Measurements from ENCODE around the gene TMEM19.

The TMEM19 gene

DNA sequence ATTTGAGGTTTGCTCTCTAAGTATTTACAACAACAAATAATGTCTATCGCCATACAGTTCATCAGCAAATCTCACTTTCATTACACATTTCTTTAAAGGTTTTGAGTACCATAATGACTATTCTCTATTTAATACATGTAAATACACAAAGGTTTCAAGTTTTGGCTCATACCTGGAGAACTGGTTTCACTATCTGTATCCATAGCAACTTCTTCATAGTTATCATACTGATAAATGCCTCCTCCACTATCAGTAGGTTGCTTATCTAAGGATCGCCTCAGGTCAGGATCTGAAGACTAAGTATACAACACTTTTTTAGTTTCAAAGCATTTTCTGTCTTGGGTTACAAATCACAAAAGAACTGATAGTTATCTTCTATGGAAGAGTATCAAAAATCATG is 43.6 kb upstream of the TMEM19 start:
- H3K27ac ChIP-seq = no peak overlapping the region
- DNase-seq (ENCODE audit: low spot score) = no peak
- ChIA-PET POLR2A (ENCODE audit: low non-redundant PET) (no interaction called here), CTCF (no interaction called here)
- TF ChIP-seq, protein P1, sequence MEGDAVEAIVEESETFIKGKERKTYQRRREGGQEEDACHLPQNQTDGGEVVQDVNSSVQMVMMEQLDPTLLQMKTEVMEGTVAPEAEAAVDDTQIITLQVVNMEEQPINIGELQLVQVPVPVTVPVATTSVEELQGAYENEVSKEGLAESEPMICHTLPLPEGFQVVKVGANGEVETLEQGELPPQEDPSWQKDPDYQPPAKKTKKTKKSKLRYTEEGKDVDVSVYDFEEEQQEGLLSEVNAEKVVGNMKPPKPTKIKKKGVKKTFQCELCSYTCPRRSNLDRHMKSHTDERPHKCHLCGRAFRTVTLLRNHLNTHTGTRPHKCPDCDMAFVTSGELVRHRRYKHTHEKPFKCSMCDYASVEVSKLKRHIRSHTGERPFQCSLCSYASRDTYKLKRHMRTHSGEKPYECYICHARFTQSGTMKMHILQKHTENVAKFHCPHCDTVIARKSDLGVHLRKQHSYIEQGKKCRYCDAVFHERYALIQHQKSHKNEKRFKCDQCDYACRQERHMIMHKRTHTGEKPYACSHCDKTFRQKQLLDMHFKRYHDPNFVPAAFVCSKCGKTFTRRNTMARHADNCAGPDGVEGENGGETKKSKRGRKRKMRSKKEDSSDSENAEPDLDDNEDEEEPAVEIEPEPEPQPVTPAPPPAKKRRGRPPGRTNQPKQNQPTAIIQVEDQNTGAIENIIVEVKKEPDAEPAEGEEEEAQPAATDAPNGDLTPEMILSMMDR (conservative IDR thresholded peaks at IDR 0.05; ENCODE audit: low read depth) = no peak

DNA sequence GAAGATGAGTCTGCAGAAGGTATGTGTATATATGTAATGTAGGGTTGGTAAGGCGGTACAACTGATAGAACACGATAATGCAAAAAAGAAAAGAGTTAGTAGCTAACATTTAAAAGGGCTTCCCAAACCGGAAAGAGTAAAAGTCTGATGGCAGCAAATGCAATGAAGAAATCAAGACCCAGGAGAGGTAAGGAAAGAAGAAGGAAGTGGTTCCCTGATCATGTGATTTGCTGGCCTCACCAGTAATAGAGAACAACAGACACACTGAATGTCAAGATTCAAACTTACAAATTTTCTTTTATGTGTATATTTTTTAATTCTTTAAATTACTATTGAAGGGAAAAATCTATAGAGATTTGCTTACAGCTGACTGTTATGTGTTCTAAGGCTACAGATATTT is 40.6 kb upstream of the TMEM19 start:
- H3K27ac ChIP-seq = no peak overlapping the region
- no peak for DNase-seq (ENCODE audit: low spot score)
- ChIA-PET POLR2A (ENCODE audit: low non-redundant PET) (no interaction called here), CTCF (interaction anchor here (0.7 to 1.3 kb wide), 2 partner anchors 8 to 40 kb away, joined by 3 to 6 read pairs; no protein-coding TSS in a partner anchor)
- TF ChIP-seq, protein P1 (conservative IDR thresholded peaks at IDR 0.05; ENCODE audit: low read depth) = no peak

DNA sequence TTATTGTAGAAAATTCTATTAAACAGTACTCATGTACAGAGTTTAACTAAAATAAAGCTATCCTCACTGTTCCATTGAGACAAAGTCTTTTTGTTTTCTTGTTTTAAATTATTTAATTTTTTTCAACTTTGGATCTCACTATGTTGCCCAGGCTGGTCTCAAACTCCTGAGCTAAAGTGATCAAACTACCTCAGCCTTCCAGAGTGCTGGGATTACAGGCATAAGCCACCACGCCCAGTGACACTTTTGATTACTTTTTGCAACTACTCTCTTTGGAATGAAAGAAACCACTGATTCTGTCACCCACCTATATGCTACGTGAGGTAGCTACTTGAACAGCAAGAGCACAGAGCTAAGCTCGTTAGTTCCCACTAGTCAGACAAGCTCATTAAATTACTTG is 39.4 kb upstream of the TMEM19 start:
- H3K27ac ChIP-seq = no peak overlapping the region
- TF ChIP-seq, protein P1 (conservative IDR thresholded peaks at IDR 0.05; ENCODE audit: low read depth) = no peak
- DNase-seq (ENCODE audit: low spot score) = no peak
- ChIA-PET POLR2A (ENCODE audit: low non-redundant PET) (interaction anchor here (0.5 kb wide), 1 partner anchor 18 kb away, joined by 3 read pairs; no protein-coding TSS in a partner anchor), CTCF (interaction anchor here (1.3 kb wide), 1 partner anchor 10 kb away, joined by 6 read pairs; no protein-coding TSS in a partner anchor)

DNA sequence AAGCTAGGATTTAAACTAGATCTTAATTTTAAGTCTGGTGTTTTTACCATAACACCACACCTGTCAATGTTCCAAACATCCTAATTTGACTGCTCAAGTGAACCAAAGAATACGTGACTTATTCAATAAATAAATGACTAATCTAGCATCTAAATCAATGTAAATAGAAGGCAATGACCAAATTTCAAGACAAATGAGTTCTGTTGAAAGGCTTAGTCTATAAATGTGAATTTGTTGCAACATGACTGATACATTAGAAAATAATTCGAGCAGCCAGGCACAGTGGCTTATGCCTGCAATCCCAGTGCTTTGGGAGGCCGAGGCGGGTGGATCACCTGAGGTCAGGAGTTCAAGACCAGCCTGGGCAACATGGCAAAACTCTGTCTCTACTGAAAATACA is 37.3 kb upstream of the TMEM19 start:
- CTCF ChIA-PET = interaction anchor here (0.6 kb wide), 2 partner anchors 130 to 230 kb away, joined by 3 to 4 read pairs; no protein-coding TSS in a partner anchor
- DNase-seq (ENCODE audit: low spot score) = no peak
- TF ChIP-seq, protein P1 (conservative IDR thresholded peaks at IDR 0.05; ENCODE audit: low read depth) = no peak
- POLR2A ChIA-PET (ENCODE audit: low non-redundant PET) = no interaction called here
- H3K27ac ChIP-seq = no peak overlapping the region

DNA sequence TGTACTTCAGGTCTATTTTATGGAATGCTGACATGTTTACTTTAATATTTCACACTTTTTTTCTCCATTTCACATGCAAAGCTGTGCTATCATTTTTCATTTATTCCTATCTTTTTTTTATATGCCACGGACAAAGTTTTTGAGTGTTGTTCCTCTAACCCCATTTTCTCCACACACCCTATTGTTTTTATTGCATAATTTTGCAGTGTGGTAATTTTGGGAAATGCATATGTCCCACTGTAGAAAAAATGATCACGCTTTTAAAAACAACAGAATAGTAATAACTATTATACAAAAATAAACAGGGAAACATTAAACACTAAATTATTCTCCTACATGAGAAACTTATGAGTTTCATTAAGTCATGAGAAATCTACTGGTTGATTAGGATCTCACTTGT is 36.5 kb upstream of the TMEM19 start:
- CTCF ChIA-PET = no interaction called here
- POLR2A ChIA-PET (ENCODE audit: low non-redundant PET) = no interaction called here
- no peak overlapping the region for H3K27ac ChIP-seq
- no peak for DNase-seq (ENCODE audit: low spot score)
- TF ChIP-seq, protein P1 (conservative IDR thresholded peaks at IDR 0.05; ENCODE audit: low read depth) = no peak

DNA sequence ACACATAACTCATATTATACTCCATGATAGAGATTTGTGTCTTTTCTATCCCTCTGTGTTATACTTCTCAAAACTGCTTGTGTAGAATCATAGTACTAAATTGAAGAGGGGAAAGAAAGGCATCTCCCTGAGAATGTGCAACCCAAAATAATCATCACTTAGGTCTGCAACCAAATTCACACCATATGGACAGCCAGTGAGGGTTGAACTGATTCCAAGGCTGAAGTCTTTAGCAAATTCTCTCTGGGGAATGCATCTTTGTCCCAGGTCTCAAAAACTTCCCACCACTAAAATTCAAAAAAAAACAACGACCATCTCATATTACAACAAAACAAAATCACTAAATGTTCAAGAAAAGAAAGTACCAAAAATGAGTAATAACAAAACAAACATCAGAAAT is 33.2 kb upstream of the TMEM19 start:
- CTCF ChIA-PET = interaction anchor here (0.6 to 0.7 kb wide), 2 partner anchors 26 to 237 kb away, joined by 3 to 4 read pairs; no protein-coding TSS in a partner anchor
- POLR2A ChIA-PET (ENCODE audit: low non-redundant PET) = no interaction called here
- no peak for DNase-seq (ENCODE audit: low spot score)
- TF ChIP-seq, protein P1 (conservative IDR thresholded peaks at IDR 0.05; ENCODE audit: low read depth) = no peak
- no peak overlapping the region for H3K27ac ChIP-seq
